Ishikawa (cell line): Measurements from ENCODE around the gene SLC9A9.

Source experiments
- CEBPB ChIP-seq: IDR thresholded peaks from 2 replicates; pipeline ENCODE4 v1.6.1; 2012
- CREB1 ChIP-seq: IDR thresholded peaks from 2 replicates; pipeline ENCODE4 v1.6.1; 2012; ENCODE audit warnings: low read depth
- EGR1 ChIP-seq: IDR thresholded peaks from 2 replicates; pipeline ENCODE4 v1.6.1; 2012
- EP300 ChIP-seq: IDR thresholded peaks from 2 replicates; pipeline ENCODE4 v1.6.1; 2012; ENCODE audit warnings: borderline replicate concordance
- FOXM1 ChIP-seq: IDR thresholded peaks from 2 replicates; pipeline ENCODE4 v1.6.1; 2012; ENCODE audit warnings: low read depth, borderline replicate concordance
- NFIC ChIP-seq: IDR thresholded peaks from 2 replicates; pipeline ENCODE4 v1.6.1; 2012
- RAD21 ChIP-seq: IDR thresholded peaks from 2 replicates; pipeline ENCODE4 v1.6.1; 2012; ENCODE audit warnings: low read depth
- TAF1 ChIP-seq: IDR thresholded peaks from 2 replicates; pipeline ENCODE4 v1.6.1; 2012; ENCODE audit warnings: low read depth, mild to moderate bottlenecking
- TCF12 ChIP-seq: IDR thresholded peaks from 2 replicates; pipeline ENCODE4 v1.6.1; 2012; ENCODE audit warnings: low read depth
- TEAD4 ChIP-seq: IDR thresholded peaks from 2 replicates; pipeline ENCODE4 v1.6.1; 2012
- YY1 ChIP-seq: IDR thresholded peaks from 2 replicates; pipeline ENCODE4 v1.6.1; 2012; ENCODE audit warnings: low read depth
- ZBTB7A ChIP-seq: IDR thresholded peaks from 2 replicates; pipeline ENCODE4 v1.6.1; 2012; ENCODE audit warnings: low read depth
- TF ChIP-seq, protein P1 (sequence below): IDR thresholded peaks from 2 replicates; pipeline ENCODE4 v1.6.1; 2012
- TF ChIP-seq, protein P2 (sequence below): IDR thresholded peaks from 2 replicates; pipeline ENCODE4 v1.6.1; 2012
- TF ChIP-seq, protein P3 (sequence below): IDR thresholded peaks from 2 replicates; pipeline ENCODE4 v1.6.1; 2012; ENCODE audit warnings: low read depth, mild to moderate bottlenecking

The SLC9A9 gene

DNA sequence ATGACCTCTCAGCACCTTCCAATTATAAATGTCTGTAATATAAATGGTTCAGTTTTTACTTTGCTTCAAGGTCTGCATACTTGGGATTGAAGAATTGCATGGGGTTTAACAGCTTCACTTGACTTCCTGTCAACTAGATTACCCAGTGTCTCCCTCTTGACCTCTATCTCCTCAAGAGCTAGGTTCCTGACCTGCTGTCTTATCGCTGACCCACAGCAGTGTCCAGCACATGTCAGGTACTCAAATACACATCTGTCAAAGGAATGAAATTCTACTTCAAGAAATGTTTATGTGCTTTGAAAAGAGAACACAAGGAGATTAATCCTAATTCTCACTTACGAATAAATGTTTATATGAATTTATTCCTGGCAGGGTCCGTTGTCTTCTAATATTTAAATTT lies 284.5 kb downstream of the SLC9A9 start:
- TF ChIP-seq EGR1, result no peak
- TF ChIP-seq RAD21, result no peak
- TF ChIP-seq CEBPB, result no peak
- TF ChIP-seq TEAD4, result no peak
- TF ChIP-seq, protein P1, sequence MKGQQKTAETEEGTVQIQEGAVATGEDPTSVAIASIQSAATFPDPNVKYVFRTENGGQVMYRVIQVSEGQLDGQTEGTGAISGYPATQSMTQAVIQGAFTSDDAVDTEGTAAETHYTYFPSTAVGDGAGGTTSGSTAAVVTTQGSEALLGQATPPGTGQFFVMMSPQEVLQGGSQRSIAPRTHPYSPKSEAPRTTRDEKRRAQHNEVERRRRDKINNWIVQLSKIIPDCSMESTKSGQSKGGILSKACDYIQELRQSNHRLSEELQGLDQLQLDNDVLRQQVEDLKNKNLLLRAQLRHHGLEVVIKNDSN, result no peak
- TF ChIP-seq TCF12, result no peak
- no peak for TF ChIP-seq TAF1
- TF ChIP-seq ZBTB7A, result no peak
- TF ChIP-seq NFIC, result no peak
- TF ChIP-seq, protein P2, sequence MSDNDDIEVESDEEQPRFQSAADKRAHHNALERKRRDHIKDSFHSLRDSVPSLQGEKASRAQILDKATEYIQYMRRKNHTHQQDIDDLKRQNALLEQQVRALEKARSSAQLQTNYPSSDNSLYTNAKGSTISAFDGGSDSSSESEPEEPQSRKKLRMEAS, result no peak
- TF ChIP-seq YY1, result no peak
- TF ChIP-seq EP300, result no peak

DNA sequence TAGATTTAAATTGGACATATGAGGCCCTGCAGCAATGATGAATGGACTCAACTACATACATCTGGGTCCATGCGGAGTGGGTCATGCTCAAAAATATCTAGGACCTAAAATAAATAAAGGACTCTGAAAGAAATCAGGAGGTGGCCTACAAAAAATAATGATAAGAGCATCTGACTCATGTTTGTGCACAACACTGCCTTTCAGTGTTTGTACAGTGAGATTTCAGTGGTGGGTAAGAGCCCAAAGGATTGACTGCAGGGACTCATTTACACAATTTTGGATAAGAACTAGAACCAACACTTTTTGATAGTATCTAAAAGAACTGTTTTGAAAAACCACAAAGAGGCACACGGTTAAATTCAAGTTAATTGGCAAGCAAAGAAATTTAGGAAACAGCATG lies 285.5 kb downstream of the SLC9A9 start:
- TF ChIP-seq, protein P2, result no peak
- TF ChIP-seq ZBTB7A, result no peak
- TF ChIP-seq YY1, result no peak
- no peak for TF ChIP-seq TAF1
- TF ChIP-seq, protein P3, sequence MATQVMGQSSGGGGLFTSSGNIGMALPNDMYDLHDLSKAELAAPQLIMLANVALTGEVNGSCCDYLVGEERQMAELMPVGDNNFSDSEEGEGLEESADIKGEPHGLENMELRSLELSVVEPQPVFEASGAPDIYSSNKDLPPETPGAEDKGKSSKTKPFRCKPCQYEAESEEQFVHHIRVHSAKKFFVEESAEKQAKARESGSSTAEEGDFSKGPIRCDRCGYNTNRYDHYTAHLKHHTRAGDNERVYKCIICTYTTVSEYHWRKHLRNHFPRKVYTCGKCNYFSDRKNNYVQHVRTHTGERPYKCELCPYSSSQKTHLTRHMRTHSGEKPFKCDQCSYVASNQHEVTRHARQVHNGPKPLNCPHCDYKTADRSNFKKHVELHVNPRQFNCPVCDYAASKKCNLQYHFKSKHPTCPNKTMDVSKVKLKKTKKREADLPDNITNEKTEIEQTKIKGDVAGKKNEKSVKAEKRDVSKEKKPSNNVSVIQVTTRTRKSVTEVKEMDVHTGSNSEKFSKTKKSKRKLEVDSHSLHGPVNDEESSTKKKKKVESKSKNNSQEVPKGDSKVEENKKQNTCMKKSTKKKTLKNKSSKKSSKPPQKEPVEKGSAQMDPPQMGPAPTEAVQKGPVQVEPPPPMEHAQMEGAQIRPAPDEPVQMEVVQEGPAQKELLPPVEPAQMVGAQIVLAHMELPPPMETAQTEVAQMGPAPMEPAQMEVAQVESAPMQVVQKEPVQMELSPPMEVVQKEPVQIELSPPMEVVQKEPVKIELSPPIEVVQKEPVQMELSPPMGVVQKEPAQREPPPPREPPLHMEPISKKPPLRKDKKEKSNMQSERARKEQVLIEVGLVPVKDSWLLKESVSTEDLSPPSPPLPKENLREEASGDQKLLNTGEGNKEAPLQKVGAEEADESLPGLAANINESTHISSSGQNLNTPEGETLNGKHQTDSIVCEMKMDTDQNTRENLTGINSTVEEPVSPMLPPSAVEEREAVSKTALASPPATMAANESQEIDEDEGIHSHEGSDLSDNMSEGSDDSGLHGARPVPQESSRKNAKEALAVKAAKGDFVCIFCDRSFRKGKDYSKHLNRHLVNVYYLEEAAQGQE, result no peak
- no peak for TF ChIP-seq TEAD4
- TF ChIP-seq RAD21, result no peak
- no peak for TF ChIP-seq FOXM1
- no peak for TF ChIP-seq TCF12
- TF ChIP-seq CREB1, result no peak
- TF ChIP-seq, protein P1, result no peak
- TF ChIP-seq CEBPB, result no peak
- TF ChIP-seq EP300, result no peak
- TF ChIP-seq EGR1, result no peak
- no peak for TF ChIP-seq NFIC

DNA sequence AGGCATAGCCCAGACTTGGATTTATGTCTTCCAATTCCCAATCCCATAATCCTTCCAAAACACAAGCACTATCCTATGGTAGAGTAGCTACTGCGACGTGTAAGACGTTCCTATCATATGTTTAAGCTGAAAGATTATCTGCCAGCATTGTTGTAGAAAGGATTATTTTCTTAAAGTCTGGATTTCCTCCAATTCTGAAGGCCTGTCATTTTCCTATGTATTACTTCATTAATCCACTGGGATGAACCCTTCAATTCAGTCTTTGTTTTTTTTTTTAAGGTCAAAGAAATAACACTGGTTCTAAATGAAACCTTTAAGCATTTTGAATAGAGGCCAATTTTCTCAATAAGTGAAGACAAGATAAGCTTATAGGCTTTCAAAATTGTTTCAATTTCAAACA lies 289.0 kb downstream of the SLC9A9 start:
- TF ChIP-seq TAF1 (no peak), ZBTB7A (no peak), TCF12 (no peak), TEAD4 (no peak), CREB1 (no peak), EP300 (no peak), RAD21 (no peak), YY1 (no peak)
- TF ChIP-seq, protein P1, result no peak

DNA sequence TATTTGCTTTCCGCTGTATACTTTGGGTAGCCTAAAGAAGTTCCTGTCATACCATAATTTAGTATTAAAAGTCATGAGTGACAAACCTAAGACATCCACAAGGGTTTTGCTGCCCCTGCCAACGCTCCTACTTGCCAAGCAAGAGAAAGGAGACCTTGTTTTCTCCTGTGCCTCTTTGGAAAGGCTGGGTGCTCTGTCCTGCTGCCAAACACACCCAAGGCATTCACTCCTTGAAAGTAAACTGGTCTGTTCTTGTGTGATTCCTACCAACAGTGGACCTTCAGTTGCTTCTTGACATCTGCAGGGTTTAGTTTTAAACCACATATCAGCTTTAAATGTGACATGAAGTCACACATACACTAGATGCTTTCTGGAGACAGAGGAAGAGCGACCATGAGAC lies 295.4 kb downstream of the SLC9A9 start:
- TF ChIP-seq, protein P3, result no peak
- TF ChIP-seq, protein P2, result no peak
- TF ChIP-seq RAD21 (no peak), FOXM1 (no peak), EGR1 (no peak), TCF12 (no peak), CREB1 (no peak), NFIC (no peak), CEBPB (no peak), ZBTB7A (no peak), TEAD4 (no peak), TAF1 (no peak), EP300 (no peak), YY1 (no peak)
- TF ChIP-seq, protein P1, result no peak

DNA sequence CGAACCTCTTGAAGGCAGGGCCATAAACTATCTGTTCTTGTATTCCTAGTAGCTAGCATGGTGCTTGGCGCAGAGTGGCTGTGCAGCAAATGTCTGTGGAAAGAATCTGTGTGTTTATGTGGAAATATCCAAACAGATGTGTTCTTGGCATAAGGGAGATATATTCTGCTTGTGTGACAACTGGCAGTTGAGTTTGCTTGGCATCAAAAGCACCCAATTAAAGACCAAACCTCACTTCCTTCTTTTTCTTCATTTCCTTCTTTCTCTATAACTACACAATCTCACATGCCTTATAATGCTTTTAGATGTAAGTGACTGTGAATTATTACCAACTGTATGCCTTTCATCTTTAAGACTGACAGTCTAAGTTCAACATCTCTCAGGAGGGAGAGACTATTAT lies 296.5 kb downstream of the SLC9A9 start:
- no peak for TF ChIP-seq EP300
- TF ChIP-seq CREB1, result no peak
- TF ChIP-seq FOXM1, result no peak
- TF ChIP-seq, protein P2, result no peak
- no peak for TF ChIP-seq ZBTB7A
- TF ChIP-seq TAF1, result no peak
- no peak for TF ChIP-seq RAD21
- no peak for TF ChIP-seq TCF12
- TF ChIP-seq CEBPB, result no peak
- TF ChIP-seq EGR1, result no peak
- TF ChIP-seq, protein P1, result no peak
- no peak for TF ChIP-seq NFIC
- TF ChIP-seq, protein P3, result no peak
- TF ChIP-seq YY1, result no peak
- TF ChIP-seq TEAD4, result no peak
